Activated naive CD4-positive, alpha-beta T cell treated with anti-CD3 and anti-CD28 coated beads, Interleukin-2, amount 50 U/mL, for 16 hours (primary cell): ENCODE data around the gene ELAVL1.
A peak's percentile ranks its signal among the peaks of the same experiment; 100 is the strongest.
"Not testable (repeated sequence)": the region's sequence is repeated elsewhere in the genome, so short reads cannot be mapped to it uniquely, and the experiment has no call there.

Experiments
- DNase-seq: peaks from one replicate; pipeline ENCODE4 v3.0.0-alpha.2; 2020

The ELAVL1 gene

DNA sequence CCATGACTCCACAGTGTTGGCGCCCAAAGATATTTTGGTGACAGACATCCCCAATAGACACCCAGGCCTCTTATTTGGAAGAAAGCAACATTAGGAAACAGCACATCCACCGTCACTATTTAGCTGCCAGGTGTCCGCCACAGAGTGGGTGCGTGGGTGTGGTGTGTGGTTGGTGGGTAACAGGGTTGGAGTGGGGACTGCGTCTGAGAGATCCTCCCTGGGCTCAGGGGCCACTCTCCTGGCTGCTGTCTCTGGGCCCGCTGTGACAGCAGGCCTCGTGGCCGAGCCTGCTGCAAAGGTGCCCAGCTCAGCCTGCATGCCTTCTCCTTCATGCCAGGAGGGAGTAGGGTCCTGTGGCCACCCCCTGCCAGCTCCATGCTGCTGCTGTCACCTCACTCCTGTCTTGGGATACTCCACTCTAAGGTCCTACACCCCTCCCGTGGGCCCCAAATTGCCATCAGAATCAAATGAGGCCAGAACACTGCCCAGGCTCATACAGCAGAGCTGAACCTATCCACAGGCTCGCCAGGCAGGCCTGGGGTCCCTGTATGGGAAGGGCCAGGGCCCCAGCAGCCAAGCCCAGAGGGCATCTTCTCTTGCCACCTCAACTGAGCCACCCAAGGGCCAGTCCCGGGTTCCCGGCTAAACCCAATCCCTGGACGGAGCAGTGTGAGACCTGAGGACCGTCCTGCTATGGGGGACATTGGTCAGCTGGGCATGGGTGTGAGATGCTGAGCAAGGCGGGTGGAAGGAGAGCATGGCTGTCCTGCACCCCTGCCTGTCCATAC, 37.2 kb downstream of the ELAVL1 start:
- DNase-seq = no peak

- DNase-seq = no peak
These were observed 39.3 kb downstream of the ELAVL1 start for GRCh38 chr19:7965921-7966665.

DNA sequence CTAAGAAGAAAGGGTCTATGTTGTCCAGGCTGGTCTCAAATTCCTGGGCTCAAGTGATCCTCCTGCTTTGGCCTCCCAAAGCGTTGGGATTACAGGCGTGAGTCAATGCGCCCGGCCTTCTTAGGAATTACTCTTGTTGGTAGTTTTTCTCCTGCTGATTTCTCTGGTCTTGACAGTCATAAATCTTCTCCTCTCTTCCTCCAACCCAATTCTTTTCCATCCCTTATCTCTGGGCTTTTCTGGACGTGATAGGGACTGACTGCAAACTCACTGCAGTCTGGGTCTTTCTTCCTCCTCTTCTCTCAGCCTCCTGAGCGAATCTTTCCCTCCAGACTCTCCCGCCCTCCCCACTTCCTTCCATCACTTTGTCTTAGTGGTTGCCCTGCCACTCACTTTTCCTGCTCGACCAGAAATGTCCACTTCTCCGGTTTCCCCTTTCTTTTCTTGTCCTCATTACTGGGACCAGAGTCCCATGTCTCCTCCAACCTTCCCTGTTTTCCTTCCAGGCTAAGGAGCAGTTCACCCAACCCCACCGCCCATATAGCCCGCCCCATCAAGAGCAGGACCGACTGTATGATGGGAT, 40.1 kb downstream of the ELAVL1 start:
- no peak for DNase-seq

GRCh38 chr19:7963566-7963965, 41.9 kb downstream of the ELAVL1 start:
- no peak for DNase-seq

DNA sequence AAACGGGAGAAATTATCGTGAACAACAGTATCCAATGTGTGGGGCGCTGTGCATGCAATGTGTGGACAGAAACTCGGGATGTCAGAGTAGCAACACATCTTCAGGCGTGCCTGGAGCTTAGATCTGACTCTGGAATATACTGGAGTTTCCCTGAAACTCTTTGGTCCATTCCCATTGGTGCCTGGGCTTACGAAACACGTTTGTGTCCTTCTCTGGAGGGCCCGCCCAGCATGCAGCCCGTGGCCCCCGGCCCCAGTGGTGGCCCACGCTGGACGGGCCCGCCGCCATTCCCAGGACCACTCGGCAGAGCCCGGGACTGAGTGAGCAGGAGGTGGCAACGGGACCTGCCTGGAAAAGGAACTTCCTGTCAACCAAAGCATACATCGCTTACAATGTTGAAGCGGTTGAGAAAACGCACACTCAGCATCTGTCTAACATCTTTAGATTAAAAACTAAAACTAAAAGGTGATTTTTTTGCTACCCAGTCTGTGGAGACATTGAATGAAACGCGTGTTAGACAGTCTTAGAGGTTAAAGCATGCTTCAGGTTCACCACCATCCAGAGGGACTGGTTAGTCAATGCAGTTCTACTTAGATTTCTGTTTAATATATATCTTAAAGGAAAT, 42.7 kb downstream of the ELAVL1 start:
- no peak for DNase-seq

GRCh38 chr19:7961920-7962626, 43.4 kb downstream of the ELAVL1 start:
- DNase-seq = no peak

- DNase-seq = not testable (repeated sequence)
These were observed 44.4 kb downstream of the ELAVL1 start for GRCh38 chr19:7961082-7961481.

- DNase-seq = no peak
These were observed 46.2 kb downstream of the ELAVL1 start for GRCh38 chr19:7959211-7959610.

GRCh38 chr19:7955696-7956095, 49.7 kb downstream of the ELAVL1 start:
- no peak for DNase-seq

- DNase-seq = no peak
These were observed 51.9 kb downstream of the ELAVL1 start for GRCh38 chr19:7953576-7953975.

DNA sequence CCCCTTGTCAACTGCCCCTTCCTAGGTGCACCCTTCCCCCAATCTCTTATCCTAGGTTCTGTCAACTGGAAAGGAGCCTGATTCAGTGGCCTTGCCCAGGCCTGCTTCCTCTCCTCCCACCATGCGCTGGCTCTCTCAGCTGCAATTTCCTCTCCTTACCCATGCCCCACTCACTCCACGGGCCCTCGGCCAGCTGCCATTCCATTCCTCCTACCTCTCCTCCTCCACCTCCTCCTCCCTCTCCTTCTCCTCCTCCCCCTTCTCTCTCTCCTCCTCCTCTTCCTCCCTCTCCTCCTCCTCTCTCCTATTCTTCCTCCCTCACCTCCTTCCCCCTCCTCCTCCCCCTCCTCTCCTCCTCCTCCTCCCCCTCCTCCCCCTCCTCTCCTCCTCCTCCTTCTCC, 52.4 kb downstream of the ELAVL1 start:
- no peak for DNase-seq

GRCh38 chr19:7947939-7948338, 57.5 kb downstream of the ELAVL1 start:
- DNase-seq = no peak

DNA sequence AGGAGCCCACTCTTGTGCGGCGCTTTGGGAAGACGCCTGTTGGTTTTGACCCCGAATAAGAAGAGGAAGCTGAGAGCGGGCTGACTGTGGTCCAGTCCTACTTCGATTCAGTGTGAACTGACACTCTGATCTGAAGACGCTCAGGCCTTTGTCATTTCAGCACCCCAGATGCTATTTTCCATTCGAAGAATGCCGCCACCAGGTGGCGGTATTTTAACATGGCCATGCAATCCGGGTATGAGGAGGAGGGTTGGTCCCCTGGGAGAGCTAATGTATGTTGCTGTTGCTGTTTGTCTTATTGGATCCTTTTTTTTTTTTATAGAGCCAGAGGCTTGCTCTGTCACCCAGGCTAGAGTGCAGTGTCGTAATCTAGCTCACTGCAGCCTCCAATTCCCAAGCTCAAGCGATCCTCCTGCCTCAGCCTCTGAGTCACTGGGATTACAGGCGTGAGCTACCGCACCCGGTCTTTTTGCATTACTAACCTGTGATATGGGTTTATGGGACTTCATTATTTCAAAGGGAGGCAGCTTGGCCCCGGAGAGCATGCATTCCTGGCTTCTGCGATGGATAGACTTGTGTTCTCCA, 61.2 kb downstream of the ELAVL1 start:
- DNase-seq = peak; percentile 89

- peak; percentile 99 for DNase-seq
These were observed 61.8 kb downstream of the ELAVL1 start, which contains the start of gene TIMM44 for GRCh38 chr19:7943444-7944176. Gene TIMM44 (minus strand): TSS chr19:7943666. CDS start chr19:7943651, 15 bp downstream.

- peak; percentile 13 for DNase-seq
These were observed 62.4 kb downstream of the ELAVL1 start for GRCh38 chr19:7942981-7943443.

GRCh38 chr19:7941895-7942596, 63.4 kb downstream of the ELAVL1 start:
- DNase-seq = no peak

DNA sequence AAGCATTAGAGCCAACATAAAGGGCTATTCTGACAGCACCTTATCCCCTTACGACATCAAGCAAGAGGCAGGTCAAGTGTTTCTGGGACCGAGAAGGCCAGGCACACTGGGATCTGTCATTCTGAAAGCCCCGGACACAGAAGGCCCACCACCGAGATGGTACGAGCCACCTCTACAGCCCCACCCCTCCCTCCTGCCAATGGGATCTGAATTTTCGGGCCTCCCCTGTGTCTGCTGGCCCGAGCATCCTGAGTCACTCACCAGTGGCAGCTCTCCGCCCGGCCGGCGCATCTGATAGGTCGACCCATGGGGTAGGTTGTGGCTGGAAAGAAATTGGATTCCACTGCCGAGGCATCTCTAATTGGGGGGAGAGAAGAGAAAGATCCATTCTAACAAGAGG, 64.6 kb downstream of the ELAVL1 start:
- DNase-seq = no peak

GRCh38 chr19:7934766-7935165, 70.7 kb downstream of the ELAVL1 start:
- no peak for DNase-seq

- no peak for DNase-seq
These were observed 71.4 kb downstream of the ELAVL1 start for GRCh38 chr19:7933828-7934725.

DNA sequence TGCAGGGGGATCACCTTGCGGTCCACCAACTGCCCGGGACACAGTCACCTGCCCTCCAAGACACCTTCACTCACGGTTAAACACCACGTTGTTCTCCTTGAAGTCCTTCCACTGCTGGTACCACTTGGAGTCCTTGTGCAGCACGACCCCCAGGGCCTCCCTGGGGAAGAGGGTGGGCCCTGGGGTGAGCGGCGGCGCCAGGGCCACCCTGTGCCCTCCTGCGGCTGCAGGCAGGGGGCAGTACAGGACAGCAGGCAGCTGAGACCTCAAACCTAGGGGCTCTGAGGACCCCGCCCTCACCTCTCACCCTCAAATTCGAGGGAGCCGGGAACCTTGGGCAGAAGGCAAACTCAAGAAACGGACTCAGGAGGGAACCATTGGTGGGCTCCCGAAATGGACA, 72.0 kb downstream of the ELAVL1 start:
- no peak for DNase-seq
